Measurements from ENCODE around the gene CDH13.

DNA sequence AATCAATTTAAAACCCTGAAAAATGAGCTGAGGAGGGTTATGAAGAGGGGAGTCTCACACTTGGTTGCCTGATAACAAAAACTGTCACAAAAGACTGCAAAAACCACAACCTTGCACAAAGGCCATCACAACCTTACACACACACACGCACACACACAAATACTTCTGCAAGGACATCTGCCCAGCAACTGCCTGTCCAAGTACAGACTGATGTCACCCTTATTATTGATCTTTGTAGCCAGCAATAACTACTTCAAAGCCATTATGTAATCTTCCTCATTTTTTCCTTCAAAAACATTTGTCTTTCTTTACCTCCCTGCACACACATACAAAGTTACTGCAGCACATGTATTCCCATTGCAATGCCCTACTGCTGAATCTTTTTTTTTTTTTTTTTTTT is 927.8 kb downstream of the CDH13 start:
- no peak for TF ChIP-seq GATA2 (IDR thresholded peaks at IDR 0.05; ENCODE audit: low read depth, low read length)
- no peak for TF ChIP-seq GATA3 (IDR thresholded peaks at IDR 0.05; ENCODE audit: low read depth, low read length)

Data from SH-SY5Y (cell line).